ENCODE results near the gene CCSER1. TPM values are rescaled to one million over a fixed set of nuclear protein-coding genes. Genes with fewer than 3 reads are reported as not detected.
A peak's percentile ranks its signal among the peaks of the same experiment; 100 is the strongest.

CCSER1 gene
- total and polyA plus RNA-seq, 2 experiments from 2014 or later = 2.9 to 3.4 TPM

GRCh38 chr4:91362125-91362524, 1234.9 kb downstream of the CCSER1 start:
- no peak overlapping the region for H3K27ac ChIP-seq (ENCODE audit: low read depth)
- Mint-ChIP-seq H3K9me3 (peaks cover 11% of the 10 kb centered on the region), H3K27me3 (ENCODE audit: insufficient read depth, low read depth, poor library complexity) (peaks cover 2% of the 10 kb centered on the region), H3K4me3 (no peak overlapping the region), H3K36me3 (ENCODE audit: low read depth) (peaks cover 8% of the 10 kb centered on the region), H3K4me1 (no peaks in the 10 kb centered on the region), H3K27ac (no peak overlapping the region)
- H3K4me3 ChIP-seq = no peak overlapping the region
- H3K4me2 ChIP-seq = no peak overlapping the region
- ATAC-seq (no peak), DNase-seq (ENCODE audit: low spot score) (no peak)
- no peaks in the 10 kb centered on the region for H3K79me2 ChIP-seq (replicated peaks; ENCODE audit: insufficient read depth)
- H4K20me1 ChIP-seq (replicated peaks; ENCODE audit: insufficient read depth) = no peaks in the 10 kb centered on the region
- no peaks in the 10 kb centered on the region for H3F3A ChIP-seq (replicated peaks; ENCODE audit: low read depth)
- peak overlapping the region; percentile 34; the same call in 1 of the 2 replicates for H2AFZ ChIP-seq
- H3K36me3 ChIP-seq (ENCODE audit: insufficient read depth) = peaks cover 3% of the 10 kb centered on the region; the same call in 1 of the 2 replicates
- no peaks in the 10 kb centered on the region for H3K27me3 ChIP-seq (ENCODE audit: insufficient read depth)
- H3K9me2 ChIP-seq (ENCODE audit: insufficient read depth) = no peaks in the 10 kb centered on the region
- TF ChIP-seq JUNB (IDR thresholded peaks at IDR 0.05; ENCODE audit: unreplicated experiment) = no peak
- TF ChIP-seq ZNF331 (CRISPR knock-in tag; IDR thresholded peaks at IDR 0.05; ENCODE audit: low read depth) = no peak
- TF ChIP-seq, protein P1, sequence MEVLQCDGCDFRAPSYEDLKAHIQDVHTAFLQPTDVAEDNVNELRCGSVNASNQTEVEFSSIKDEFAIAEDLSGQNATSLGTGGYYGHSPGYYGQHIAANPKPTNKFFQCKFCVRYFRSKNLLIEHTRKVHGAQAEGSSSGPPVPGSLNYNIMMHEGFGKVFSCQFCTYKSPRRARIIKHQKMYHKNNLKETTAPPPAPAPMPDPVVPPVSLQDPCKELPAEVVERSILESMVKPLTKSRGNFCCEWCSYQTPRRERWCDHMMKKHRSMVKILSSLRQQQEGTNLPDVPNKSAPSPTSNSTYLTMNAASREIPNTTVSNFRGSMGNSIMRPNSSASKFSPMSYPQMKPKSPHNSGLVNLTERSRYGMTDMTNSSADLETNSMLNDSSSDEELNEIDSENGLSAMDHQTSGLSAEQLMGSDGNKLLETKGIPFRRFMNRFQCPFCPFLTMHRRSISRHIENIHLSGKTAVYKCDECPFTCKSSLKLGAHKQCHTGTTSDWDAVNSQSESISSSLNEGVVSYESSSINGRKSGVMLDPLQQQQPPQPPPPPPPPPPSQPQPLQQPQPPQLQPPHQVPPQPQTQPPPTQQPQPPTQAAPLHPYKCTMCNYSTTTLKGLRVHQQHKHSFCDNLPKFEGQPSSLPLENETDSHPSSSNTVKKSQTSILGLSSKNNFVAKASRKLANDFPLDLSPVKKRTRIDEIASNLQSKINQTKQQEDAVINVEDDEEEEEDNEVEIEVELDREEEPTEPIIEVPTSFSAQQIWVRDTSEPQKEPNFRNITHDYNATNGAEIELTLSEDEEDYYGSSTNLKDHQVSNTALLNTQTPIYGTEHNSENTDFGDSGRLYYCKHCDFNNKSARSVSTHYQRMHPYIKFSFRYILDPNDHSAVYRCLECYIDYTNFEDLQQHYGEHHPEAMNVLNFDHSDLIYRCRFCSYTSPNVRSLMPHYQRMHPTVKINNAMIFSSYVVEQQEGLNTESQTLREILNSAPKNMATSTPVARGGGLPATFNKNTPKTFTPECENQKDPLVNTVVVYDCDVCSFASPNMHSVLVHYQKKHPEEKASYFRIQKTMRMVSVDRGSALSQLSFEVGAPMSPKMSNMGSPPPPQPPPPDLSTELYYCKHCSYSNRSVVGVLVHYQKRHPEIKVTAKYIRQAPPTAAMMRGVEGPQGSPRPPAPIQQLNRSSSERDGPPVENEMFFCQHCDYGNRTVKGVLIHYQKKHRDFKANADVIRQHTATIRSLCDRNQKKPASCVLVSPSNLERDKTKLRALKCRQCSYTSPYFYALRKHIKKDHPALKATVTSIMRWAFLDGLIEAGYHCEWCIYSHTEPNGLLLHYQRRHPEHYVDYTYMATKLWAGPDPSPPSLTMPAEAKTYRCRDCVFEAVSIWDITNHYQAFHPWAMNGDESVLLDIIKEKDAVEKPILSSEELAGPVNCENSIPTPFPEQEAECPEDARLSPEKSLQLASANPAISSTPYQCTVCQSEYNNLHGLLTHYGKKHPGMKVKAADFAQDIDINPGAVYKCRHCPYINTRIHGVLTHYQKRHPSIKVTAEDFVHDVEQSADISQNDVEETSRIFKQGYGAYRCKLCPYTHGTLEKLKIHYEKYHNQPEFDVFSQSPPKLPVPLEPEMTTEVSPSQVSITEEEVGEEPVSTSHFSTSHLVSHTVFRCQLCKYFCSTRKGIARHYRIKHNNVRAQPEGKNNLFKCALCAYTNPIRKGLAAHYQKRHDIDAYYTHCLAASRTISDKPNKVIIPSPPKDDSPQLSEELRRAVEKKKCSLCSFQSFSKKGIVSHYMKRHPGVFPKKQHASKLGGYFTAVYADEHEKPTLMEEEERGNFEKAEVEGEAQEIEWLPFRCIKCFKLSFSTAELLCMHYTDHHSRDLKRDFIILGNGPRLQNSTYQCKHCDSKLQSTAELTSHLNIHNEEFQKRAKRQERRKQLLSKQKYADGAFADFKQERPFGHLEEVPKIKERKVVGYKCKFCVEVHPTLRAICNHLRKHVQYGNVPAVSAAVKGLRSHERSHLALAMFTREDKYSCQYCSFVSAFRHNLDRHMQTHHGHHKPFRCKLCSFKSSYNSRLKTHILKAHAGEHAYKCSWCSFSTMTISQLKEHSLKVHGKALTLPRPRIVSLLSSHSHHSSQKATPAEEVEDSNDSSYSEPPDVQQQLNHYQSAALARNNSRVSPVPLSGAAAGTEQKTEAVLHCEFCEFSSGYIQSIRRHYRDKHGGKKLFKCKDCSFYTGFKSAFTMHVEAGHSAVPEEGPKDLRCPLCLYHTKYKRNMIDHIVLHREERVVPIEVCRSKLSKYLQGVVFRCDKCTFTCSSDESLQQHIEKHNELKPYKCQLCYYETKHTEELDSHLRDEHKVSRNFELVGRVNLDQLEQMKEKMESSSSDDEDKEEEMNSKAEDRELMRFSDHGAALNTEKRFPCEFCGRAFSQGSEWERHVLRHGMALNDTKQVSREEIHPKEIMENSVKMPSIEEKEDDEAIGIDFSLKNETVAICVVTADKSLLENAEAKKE (CRISPR knock-in tag; IDR thresholded peaks at IDR 0.05) = no peak
- TF ChIP-seq, protein P2, sequence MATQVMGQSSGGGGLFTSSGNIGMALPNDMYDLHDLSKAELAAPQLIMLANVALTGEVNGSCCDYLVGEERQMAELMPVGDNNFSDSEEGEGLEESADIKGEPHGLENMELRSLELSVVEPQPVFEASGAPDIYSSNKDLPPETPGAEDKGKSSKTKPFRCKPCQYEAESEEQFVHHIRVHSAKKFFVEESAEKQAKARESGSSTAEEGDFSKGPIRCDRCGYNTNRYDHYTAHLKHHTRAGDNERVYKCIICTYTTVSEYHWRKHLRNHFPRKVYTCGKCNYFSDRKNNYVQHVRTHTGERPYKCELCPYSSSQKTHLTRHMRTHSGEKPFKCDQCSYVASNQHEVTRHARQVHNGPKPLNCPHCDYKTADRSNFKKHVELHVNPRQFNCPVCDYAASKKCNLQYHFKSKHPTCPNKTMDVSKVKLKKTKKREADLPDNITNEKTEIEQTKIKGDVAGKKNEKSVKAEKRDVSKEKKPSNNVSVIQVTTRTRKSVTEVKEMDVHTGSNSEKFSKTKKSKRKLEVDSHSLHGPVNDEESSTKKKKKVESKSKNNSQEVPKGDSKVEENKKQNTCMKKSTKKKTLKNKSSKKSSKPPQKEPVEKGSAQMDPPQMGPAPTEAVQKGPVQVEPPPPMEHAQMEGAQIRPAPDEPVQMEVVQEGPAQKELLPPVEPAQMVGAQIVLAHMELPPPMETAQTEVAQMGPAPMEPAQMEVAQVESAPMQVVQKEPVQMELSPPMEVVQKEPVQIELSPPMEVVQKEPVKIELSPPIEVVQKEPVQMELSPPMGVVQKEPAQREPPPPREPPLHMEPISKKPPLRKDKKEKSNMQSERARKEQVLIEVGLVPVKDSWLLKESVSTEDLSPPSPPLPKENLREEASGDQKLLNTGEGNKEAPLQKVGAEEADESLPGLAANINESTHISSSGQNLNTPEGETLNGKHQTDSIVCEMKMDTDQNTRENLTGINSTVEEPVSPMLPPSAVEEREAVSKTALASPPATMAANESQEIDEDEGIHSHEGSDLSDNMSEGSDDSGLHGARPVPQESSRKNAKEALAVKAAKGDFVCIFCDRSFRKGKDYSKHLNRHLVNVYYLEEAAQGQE (IDR thresholded peaks at IDR 0.05; ENCODE audit: unreplicated experiment) = no peak
- TF ChIP-seq CREB1 (CRISPR knock-in tag; IDR thresholded peaks at IDR 0.05; ENCODE audit: low read depth) = no peak
- TF ChIP-seq POLR2AphosphoS5 (IDR thresholded peaks at IDR 0.05; ENCODE audit: low read depth) = no peak
- no peak for TF ChIP-seq ZNF114 (CRISPR knock-in tag; IDR thresholded peaks at IDR 0.05)
- no peak for TF ChIP-seq EZH2 (IDR thresholded peaks at IDR 0.05; ENCODE audit: low read depth, unreplicated experiment)
- TF ChIP-seq STAT1 (IDR thresholded peaks at IDR 0.05; ENCODE audit: unreplicated experiment) = no peak
- TF ChIP-seq CTCF (conservative IDR thresholded peaks at IDR 0.05; ENCODE audit: low read depth in 2 of 2) = no peak
- TF ChIP-seq, protein P3, sequence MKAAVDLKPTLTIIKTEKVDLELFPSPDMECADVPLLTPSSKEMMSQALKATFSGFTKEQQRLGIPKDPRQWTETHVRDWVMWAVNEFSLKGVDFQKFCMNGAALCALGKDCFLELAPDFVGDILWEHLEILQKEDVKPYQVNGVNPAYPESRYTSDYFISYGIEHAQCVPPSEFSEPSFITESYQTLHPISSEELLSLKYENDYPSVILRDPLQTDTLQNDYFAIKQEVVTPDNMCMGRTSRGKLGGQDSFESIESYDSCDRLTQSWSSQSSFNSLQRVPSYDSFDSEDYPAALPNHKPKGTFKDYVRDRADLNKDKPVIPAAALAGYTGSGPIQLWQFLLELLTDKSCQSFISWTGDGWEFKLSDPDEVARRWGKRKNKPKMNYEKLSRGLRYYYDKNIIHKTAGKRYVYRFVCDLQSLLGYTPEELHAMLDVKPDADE (IDR thresholded peaks at IDR 0.05) = no peak
- no peak for TF ChIP-seq EZH2phosphoT487 (IDR thresholded peaks at IDR 0.05; ENCODE audit: unreplicated experiment)
- no peak for TF ChIP-seq NANOG (IDR thresholded peaks at IDR 0.05; ENCODE audit: borderline replicate concordance)
- no peaks in the 10 kb centered on the region for H3K4me1 ChIP-seq (ENCODE audit: insufficient read depth)
